Activated gamma-delta T cell treated with Interleukin-2 at 50 U/mL for 16 hours (primary cell): ENCODE data around the gene OTOP2.

Experiments used
- DNase-seq: peaks from one replicate; pipeline ENCODE4 v3.0.0-alpha.2; 2020

Gene OTOP2

DNA sequence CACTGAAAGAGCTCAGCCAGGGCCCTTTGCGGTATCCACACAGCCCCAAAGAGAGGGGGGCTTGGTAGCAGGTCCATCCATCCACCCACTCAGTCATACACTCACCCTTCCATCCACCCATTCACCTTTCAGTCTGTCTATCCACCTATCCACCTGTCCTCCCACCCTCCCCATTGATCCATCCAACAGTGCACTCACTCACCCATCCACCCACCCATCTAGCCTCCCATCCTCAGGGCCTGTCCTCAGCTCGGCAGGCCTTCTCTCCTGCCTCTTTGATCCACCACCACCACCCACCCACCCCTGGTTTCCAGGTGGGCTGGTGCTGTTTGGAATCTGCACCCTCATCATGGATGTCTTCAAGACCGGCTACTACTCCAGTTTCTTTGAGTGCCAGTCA lies 1.2 kb downstream of the OTOP2 start:
- DNase-seq = no peak

DNA sequence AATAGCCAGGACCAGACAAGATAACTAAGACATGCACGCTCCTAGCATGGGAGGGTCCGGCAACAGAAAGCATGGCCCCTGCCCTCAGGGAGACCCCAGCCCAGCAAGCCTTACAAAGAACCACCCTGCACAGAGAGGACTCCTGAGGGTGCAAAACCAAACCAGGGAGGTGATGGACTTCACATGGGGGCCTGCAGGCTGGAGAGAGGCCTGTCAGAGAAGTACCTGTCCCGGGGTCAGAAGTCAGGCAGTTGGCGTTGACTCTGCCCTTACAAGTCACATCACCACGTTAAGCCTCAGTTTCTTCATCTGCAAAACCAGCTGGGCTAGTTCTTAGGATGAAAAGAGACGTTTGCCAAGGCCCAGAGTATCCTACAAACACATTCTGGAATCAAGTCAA lies 4.7 kb downstream of the OTOP2 start:
- DNase-seq = no peak

DNA sequence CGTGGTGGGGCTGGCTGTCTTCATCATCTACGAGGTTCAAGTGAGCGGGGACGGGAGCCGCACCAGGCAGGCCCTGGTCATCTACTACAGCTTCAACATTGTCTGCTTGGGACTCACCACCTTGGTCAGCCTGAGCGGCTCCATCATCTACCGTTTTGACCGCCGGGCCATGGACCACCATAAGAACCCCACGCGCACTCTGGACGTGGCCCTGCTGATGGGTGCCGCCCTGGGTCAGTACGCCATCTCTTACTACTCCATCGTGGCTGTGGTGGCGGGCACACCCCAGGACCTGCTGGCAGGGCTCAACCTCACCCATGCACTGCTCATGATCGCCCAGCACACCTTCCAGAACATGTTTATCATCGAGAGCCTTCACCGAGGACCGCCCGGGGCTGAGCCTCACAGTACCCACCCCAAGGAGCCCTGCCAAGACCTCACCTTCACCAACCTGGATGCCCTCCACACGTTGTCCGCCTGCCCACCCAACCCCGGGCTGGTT lies 6.5 kb downstream of the OTOP2 start:
- DNase-seq = no peak

DNA sequence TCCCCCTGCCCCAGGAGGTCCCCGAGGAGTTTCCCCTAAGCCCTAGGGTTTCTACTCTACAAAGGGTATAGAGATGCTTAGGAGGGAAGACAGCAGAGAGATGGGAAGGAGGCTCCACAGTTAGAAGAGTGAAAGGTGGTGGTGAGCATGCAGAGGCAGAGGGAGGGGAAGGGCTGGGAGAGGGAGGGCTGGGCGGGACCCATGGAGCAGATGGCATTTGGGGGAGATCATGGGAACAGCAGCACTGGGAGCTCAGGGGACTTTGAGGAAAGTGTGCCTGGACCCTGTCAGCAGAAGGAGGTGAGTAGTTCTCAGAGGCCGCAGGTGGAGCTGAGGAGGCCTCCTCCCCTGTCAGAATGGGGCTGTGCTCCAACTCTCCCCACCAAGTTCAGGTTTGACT lies 11.0 kb downstream of the OTOP2 start:
- DNase-seq = no peak

DNA sequence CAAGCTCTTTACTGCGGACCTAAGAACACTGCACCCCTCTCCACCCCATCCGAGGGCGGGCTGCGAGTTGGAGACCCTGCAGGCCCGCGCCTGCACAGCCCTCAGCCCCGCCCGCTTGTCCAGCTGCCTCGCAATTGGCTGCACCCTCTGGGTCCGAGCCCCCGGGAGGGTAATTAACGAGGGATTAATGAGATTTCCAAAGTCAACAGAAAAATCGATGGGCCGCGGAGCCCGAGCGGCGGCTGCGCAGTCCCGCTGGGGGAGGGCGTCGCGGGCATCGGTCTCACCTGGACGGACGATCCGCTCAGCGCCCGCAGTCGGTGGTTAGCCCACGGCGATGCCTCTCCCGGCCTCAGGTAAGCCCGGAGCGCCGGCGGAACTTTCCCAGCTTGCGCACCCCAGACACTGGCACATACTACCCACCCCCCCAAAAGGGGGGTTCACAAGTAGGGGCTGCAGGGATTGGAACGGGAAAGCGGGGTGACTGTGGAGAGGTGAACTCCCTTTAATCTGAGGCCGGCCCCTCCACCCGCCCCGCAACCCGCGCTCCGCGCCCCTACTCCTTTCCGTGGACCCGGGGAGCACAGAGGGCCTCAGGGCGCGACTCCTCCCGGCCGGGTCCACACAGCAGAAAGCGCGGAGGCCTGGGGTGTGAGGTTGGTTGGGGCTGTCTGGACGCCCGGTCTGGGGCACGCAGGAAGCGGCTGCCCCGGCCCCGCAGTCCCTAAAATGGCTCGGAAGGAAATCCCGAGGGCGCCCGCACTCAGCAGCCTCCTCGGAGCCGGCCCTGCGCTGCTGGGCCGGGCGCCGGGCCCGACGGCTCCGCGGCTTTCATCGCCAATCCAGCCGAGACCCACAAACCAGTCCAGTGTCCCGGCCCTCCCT lies 11.8 kb downstream of the OTOP2 start, which contains the start of gene OTOP3:
TSS of gene OTOP3 (plus strand) at position 314 of the 885 bp plus-strand sequence. CDS start at position 338, 24 bp downstream.
- DNase-seq = no peak

DNA sequence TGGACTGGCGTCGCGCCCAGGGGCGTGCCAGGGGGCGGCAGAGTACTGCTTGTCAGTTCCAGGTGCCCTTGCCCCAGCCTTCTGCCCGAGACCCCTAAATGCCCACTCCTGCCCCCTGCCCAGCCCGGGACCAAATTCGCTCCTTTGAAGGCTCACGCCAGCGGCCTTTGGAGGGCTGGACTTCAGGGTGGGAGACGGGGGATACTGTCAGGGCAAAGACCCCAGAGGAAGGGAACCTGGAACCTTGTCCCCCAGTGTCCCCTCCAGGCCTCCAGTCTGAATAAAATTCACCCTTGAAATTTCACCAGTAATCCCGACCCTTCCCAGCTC lies 12.4 kb downstream of the OTOP2 start:
- no peak for DNase-seq

DNA sequence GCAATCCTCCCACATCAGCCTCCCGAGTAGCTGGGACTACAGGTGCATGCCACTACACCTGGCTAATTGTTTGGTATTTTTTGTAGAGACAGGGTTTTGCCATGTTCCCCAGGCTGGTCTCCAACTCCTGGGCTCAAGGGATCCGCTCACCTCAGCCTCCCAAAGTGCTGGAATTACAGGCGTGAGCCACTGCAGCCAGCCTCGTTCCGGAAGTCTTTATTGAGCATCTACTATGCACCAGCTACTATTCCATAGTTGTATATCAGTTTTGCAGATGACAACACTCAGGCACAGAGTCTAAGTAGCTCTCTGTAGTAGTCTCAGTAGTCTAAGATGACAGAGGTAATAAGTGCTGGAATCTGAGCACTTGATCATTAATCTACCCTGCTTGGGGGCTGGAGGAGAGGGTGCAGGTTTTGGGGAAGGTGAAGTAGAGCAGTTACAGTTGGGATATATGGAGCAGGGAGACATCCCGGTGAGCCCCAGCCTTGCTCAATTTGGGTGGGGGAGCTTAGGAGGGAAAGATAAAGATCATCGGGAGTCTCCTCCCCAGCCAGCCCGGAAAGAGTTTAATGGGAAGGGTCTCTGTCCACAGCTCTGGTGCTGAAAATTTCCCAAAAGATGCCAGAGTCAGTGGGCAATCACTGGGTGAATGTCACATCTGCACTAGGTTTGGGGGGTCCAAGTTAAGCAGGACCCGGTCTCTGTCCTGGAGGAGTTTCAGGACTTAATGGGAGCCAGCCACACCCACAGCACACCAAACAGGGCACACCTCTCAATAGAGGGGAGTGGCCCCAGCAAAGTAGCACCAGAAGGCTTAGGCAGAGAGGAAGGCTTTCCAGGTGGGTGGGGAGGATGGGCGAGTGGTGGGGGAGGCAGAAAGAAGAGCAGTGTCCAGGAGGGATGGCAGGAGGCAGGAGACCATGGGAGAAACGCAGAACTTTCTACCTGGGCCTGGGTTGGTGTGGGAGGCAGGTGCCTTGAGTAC lies 13.3 kb downstream of the OTOP2 start:
- no peak for DNase-seq

DNA sequence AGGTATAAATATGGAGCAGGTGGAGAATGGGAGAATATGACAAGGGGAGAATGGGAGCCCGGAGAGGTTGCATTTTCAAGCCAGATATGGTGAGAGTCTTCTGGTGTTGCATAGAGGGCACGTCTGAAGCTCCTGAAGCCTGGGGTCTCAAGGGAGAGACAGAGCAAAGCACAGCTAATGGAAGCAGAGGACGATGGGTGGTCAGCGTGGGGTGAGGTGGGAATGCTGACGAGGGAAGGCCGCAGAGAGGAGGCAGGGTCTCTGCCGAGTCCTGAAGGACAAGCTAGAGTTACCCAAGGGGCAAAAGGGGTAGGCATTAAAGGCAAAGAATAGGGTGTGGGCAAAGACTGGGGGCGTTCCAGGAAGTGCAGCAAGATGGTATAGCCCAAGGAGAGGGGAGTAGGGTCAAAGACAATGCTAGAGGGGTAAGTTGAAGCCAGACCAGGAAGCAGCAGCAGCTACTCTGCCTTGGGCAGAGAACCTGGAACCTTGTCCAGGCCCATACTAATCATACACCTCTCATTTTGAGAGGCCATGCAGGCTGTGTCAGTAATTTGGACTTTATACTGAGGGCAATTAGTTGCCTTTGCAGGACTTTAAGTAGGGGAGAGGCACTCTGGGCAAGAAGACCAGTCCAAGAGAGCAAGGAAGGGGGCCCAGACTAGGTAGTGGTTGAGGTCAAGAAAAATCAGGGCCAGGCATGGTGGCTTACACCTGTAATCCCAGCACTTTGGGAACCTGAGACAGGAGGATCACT lies 14.3 kb downstream of the OTOP2 start:
- DNase-seq = no peak

DNA sequence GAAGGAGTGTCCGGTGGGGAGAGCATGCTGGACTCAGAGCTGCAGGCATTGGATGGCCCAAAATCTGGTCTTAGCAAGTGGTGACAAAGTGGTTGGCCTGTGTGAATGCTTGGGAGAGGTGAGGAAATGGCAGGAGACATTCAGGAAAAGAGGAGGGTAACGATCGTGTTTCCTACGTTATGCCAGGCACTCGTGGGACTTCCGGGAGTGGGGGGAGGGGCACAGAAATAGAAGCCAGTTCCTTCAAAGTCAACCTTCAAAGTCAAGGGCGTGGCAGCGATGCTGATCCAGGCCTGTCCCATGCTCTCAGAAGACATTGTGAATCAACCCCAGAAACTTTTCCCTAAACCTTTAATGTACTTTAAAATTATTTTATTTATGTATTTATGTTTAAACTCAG lies 15.5 kb downstream of the OTOP2 start:
- DNase-seq = no peak

DNA sequence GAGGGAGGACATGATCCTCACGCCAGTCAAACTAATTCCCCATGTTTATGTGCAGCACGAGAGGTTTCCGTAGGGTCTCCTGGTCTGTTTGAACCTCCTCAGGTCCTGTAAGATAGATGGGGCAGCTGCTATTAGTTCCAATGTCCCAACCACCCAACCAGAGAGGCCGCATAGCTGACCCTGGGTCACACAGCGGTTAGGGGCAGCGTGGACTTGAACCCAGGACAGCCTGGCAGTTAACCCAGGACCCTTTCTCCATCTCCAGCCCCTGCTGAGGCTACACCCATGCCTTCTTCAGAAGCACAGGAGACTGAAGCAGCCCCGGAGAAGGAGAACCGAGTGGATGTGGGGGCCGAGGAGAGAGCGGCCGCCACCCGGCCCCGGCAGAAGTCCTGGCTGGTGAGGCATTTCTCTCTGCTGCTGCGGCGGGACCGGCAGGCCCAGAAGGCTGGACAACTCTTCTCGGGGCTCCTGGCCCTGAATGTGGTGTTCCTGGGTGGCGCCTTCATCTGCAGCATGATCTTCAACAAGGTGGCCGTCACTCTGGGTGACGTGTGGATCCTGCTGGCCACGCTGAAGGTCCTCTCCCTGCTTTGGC lies 17.2 kb downstream of the OTOP2 start:
- DNase-seq = no peak

DNA sequence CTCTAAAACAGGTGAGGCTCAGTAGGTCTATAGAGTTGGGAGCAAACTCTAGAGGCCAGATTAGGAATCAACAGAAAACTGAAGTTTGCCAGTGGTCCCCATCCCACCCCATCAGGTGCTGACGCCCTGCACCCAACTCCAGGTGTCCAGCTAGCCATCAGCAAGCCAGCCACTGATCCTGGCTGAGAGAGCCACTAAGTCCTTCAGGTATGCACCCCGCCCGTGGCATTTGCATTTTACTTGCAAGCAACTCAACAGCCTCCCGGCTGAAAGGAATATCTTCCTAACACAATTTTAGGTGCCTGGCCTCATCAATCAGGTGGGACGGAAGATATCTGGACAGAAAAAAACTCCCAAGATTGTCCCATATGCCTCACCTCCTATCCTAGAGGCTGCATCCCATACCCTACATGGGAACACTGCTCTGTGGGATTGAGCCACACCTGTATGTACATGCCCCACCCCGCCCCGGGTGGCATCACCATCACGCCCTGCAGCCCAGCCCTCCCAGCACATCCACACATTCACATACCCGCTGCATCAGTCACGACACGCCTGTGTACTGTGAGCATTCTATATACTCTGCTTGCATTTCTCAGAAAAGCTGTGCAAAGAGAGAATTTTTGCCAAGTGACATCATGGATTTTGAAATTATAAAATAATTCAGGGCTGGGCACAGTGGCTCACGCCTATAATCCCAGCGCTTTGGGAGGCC lies 19.9 kb downstream of the OTOP2 start:
- DNase-seq = no peak

DNA sequence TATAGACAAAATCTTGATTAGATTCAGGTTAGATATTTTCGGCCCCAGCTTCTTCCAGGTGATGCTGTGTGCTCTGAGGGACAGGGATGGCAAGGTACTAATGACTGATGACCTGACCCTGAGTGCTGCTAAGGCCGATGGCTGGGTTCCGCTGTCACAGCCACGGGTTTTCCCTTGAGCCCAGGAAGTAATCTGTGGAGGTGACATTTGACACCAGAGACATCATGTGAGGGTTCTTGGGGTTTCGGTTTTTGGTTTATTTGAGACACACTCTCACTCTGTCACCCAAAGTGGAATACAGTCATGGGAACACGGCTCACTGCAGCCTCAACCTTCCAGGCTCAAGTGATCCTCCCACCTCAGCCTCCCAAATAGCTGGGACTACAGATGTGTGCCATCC lies 21.5 kb downstream of the OTOP2 start:
- no peak for DNase-seq

DNA sequence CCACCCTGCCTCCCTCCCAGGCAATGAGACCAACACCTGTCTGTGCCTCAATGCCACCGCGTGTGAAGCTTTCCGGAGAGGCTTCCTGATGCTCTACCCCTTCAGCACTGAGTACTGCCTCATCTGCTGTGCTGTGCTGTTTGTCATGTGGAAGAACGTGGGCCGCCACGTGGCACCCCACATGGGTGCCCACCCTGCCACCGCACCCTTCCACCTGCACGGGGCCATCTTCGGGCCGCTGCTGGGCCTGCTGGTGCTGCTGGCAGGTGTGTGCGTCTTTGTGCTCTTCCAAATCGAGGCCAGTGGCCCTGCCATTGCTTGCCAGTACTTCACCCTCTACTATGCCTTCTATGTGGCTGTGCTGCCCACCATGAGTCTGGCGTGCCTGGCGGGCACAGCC lies 22.6 kb downstream of the OTOP2 start:
- DNase-seq = no peak

DNA sequence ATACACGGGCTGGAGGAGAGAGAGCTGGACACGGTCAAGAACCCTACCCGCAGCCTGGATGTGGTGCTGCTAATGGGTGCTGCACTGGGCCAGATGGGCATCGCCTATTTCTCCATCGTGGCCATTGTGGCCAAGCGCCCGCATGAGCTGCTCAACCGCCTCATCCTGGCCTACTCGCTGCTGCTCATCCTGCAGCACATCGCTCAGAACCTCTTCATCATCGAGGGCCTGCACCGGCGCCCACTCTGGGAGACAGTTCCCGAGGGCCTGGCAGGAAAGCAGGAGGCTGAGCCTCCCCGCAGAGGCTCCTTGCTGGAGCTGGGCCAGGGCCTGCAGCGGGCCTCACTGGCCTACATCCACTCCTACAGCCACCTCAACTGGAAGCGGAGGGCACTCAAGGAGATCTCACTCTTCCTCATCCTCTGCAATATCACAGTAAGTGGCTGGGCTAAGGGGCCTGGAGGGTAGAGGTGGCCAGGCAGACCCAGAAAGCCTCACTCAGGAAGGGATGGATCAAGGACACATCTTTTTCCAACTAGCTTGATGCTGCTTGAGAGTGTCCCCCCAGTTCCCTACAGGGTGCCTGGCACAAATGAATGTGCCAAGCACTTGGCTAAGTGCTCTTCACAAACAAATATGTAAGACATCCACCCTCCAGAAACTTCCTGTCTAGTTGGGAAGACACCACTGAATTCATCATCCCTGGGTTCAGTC lies 23.1 kb downstream of the OTOP2 start:
- no peak for DNase-seq

DNA sequence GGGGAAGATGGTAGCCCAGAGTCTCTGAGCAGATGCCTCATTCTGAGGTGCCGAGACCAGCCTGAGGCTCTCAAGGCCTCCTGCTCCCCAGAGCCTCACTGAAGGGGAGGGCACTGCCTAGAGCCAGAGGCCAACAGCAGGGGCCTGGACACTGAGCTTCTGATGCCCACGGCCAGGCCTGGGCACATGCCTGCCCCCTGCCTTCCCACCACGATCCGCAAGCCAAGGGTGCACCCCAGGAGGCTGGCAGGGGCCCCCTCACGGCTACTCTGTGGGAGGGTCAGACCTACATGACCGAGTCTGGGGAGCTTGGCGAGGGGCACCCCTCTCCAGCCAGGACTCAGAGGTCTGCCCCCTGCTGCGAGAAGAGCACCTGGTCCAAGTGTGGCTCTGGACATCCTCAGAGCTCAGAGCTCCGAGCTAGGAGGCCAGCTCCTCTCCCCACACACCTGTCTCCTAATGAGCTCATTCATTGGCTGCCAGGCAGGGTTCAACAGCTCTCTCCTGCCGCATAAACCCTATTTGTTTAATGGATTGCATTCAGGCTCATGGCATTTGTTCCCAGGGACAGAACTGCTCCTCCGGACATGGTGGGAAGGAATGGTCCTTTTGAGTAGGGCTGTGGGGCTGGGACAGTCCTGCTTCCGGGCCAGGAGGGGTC lies 25.5 kb downstream of the OTOP2 start:
- DNase-seq = no peak

DNA sequence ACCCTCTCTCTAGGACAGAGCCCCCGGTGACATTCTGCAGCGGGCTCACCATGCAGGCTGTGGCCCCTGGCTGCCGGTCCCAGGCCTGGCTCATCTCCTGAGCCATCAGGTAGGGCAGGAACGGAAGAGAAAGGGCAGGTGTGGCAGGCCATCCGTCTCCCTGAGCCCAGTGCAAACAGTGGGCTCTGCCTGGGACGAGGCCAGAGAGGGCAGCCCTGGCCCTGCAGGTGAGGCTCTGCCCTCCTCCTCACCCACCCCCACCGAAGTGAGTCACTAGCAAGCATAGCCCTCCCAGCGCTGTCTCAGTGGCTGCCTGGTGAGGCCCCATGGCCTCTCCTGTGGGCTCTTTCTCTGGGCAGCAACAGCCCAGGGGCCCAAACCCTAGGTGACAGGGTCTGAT lies 26.1 kb downstream of the OTOP2 start:
- no peak for DNase-seq

DNA sequence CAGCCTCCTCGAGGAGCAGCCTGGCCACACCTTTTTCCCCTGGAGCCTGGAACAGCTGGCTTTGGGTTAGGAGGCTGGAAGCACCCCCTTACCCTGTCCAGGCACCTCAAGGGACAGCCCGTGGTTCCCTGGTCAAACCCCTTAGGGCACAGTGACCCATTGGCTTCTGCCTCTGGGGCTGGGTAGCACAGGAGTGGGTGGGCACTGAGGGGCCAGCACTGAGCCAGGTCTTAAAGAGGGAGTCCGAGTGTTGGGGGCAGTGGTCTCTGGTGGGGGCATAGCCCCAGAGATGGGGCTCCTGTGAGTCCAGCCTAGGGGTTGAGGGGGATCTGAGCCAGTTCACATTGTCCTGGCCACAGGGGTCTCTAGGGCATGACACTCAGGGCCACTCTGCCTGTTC lies 27.0 kb downstream of the OTOP2 start:
- no peak for DNase-seq

DNA sequence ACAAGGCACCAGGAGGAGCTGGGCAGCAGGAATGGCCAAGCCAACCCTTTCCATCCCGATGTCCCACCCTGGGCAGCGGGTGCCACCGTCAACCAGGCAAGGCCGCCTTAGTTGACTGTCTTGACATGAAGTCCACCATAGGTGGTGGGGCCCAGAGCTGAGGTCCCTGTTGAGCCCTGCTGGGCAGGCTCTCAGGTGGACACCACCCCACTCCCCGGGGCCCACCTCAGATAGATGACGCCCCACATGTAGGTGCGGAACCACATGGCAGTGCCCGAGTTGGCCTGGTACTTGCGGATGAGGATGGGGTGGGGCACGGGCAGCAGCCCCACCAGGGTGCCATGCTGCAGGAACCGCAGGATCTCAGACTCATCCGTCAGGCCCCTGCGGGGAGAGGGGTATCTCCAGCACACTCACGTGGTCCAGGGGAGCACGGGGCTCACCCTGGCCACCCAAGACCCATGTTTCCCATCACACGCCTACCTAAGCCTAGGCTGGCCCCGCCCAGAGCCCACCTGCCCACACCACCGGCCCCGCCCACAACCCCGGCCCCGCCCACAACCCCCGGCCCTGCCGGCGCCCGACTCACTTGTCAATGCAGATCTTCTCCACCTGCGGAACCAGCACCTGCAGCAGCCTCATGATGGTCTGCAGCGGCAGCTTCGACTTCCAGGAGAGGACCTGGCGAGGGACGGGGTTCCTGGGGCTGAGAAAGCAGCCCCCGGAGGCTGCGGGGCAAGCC lies 27.8 kb downstream of the OTOP2 start:
- no peak for DNase-seq

DNA sequence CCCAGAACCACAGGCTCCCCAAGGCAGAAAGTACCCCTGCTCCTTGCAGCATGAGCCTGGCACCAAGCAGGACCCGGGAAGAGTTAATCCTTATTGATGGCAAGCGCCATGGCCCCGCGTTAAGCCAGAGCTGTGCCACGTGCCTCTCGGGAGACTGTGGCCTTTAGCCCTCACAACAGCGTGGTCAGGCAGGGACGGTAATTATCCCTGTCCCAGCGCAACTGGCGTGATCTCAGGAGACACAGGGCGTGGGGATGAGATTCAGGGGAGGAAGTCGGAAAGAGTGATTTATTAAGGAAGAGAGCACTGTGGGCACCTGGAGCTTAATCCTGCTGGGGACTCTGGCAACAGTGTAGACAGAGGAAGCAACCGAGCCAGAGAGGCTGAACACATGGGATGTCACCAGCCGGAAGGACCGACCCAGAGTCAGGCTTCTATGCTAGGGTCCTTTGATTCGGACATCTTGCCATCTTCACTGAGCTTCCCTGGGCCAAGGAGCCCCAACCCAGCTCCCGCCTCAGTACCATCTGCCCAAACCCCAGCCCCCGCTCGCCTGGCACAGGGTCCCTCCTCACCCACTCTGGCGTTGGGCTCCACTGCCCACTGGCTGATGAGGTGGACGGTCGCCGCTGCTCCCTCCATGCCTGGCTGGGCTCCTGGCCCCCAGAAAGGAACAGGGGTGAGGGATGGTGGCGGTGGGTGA lies 28.5 kb downstream of the OTOP2 start:
- DNase-seq = no peak
